LHCN-M2 (cell line): ENCODE data around the gene ADGRG7. TPM values are rescaled to one million over a fixed set of nuclear protein-coding genes. Genes with fewer than 3 reads are reported as not detected.
"Not testable (repeated sequence)": the region's sequence is repeated elsewhere in the genome, so short reads cannot be mapped to it uniquely, and the experiment has no call there.

Experiments used
- DNase-seq: peaks from one replicate; pipeline ENCODE4 v3.0.0-alpha.2; 2012; ENCODE audit warnings: low read depth
- total RNA-seq: library from RNA; depleted of rRNA; stranded (reverse); fragments of >200 nt; gene quantifications from 2 replicates; pipeline ENCODE4 v1.2.3, GENCODE V29; 2014

Gene ADGRG7
- total RNA-seq, 1 experiment from 2014 or later: not detected

DNA sequence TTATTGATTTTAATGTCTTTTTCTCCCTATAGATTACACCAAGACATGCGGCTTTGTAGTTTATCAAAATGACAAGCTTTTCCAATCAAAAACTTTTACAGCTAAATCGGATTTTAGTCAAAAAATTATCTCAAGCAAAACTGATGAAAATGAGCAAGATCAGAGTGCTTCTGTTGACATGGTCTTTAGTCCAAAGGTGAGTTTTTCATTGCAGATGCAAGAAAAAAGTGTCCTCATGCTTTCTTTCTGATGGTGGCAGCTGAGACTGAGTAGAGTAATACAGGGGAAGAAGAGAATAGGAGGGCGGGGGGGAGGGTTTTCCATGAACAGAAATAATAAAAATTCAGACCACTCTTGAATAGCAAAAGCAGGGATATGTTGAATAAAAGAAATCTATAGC, 36.5 kb downstream of the ADGRG7 start:
- DNase-seq: no peak

GRCh38 chr3:100647171-100647570, 37.8 kb downstream of the ADGRG7 start:
- no peak for DNase-seq

- DNase-seq: no peak
Observed at GRCh38 chr3:100647657-100648056, 38.3 kb downstream of the ADGRG7 start.

DNA sequence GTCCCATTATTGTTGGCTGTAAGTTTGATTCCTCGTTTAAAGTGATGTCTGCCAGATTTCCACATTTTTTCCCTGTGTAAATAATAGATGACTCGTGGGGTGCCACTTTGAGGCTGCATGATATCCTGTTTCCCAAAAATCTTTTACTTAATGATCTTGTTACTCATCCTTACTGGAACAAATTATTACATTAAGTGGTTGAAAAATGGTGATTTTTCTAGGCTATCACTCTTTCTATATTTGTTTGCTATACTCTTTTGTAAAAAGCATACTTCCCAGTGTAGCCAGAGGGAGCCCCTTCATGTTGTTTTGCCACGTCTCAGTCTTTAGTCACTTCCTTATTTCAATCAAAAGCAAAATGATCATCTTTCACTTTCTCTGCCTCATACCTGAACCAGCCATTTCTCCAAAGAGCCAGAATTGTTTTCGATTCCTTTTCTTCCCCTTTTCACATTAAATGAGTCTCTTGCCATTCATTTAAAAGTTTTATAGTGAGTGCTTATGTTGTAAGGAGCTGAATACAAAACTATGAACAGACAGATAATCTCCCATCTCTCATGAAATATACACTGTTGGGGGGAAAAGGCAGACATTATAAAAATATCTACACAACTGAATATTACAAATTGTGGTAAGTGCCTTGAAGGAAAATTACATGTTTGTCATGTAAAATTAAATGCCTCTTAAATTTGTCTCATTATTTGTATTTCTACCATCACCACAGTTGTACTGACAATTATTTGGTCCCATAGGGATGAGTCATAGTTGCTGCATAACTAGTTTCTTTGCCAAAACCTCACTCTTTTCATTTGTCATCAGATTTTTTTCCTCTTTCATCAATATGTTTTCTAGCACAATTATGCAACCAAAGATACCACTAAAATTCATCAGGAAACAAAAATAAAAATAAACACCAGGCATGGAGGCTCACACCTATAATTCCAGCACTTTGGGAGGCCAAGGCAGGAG, 41.5 kb downstream of the ADGRG7 start:
- DNase-seq: peak; percentile 75

DNA sequence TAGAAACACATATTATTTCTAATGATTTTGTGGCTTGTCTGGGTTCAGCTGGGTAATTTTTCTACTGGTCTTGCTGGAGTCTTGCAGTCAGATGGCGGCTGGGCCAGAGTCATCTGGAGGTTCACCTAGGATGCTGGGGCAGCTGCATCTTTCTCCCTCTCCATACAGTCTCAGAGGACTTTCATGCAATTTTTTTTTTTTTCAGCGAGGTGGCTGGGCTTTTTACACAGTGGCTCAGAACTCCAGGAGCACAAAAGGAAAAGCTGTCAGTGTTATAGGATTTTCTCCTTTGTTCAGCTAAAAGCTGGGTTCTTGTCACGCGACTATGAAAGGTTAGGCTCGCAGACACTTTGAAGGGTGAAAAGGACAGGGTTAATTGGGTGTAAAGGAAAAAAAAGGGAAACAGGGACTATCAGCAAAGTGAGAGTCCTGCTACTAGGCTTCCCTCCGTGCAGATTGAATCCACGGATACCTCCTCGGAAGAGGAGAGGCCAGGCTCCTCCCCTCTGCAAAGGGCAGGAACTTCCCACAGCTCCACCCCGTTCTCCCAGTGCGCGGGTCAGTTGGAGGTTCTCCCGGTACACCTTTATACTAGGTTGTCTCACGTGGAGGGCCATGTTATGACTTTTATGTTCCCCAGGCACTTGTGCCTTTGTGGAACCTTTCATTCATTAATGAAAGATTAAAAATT, 44.3 kb downstream of the ADGRG7 start:
- no peak for DNase-seq

DNA sequence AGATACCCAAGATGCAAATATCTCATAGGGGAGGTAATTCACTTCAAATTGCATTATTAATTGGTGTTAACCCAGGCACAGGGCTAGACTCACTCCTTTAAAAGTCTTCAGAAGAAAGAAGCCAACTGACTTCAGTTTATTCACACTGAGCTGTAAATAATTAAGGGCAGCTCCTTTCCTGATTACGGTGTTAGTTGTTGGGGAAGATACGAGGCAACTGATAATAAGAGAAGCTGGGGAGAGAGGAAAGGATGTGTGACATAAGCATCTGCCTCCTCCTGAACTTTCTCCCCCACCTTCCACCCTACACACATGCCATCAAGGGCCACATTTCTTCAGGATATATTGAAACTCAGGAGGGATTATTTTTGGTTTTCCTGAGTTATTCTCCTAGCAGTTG, 47.5 kb downstream of the ADGRG7 start:
- DNase-seq: no peak

GRCh38 chr3:100661294-100661693, 51.9 kb downstream of the ADGRG7 start:
- peak; percentile 64 for DNase-seq

DNA sequence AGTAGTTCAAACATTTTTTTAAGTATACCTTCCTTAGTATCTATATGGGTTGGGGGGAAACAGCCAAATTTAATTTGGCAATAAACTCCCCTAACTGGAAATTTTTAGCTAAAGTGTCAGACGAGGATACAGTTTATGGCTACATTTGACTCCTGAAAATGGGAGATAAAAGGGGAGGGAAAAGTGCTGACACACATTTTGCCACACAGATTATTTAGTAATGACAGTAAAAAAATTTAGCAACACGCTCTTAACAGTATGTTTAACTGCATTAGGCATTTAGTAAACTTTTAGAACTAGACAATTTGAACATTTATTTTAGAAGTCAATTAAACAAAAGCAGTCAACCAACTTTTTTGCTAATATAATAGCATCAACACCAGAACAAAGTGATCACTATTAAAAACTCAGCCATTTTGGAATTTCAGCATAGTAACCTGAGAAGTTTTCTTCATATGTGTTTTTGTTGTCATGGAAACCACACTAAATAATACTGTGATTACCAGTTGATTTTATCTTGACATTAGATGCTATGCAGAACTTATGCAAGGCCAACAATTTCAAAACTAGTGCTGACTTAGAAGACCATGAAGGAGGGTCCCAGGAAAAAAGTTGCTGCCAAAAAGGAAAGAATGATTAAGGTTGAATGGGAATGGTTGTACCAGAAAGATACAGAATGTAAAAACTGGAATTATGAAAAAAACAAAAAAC, 52.9 kb downstream of the ADGRG7 start:
- peak; percentile 58 for DNase-seq

DNA sequence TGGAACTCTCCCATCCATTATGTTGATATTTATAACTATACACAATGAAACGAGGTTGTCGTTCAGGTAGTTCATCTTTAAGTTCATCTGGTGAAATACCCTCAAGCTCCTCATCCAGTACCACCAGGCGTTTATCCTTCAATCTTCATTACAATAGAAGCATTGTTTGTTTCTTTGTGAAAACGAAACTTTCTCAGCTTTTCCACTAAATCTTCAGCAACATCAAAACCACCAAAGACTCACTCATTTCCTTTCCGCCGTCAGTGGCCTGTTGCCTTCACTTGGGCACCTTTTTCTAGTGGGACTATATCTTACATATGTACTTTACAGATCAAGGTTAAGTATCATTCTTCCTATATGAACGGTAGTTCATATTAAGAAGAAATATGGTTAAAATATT, 55.8 kb downstream of the ADGRG7 start:
- no peak for DNase-seq

DNA sequence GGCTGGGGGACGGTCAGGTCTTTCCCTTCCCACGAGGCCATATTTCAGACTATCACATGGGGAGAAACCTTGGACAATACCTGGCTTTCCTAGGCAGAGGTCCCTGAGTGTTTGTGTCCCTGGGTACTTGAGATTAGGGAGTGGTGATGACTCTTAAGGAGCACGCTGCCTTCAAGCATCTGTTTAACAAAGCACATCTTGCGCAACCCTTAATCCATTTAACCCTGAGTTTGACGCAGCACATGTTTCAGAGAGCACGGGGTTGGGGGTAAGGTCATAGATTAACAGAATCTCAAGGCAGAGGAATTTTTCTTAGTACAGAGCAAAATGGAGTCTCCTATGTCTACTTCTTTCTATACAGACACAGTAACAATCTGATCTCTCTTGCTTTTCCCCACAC, 57.3 kb downstream of the ADGRG7 start:
- DNase-seq: peak; percentile 42

- not testable (repeated sequence) for DNase-seq
Observed at GRCh38 chr3:100667316-100667715, 57.9 kb downstream of the ADGRG7 start.

DNA sequence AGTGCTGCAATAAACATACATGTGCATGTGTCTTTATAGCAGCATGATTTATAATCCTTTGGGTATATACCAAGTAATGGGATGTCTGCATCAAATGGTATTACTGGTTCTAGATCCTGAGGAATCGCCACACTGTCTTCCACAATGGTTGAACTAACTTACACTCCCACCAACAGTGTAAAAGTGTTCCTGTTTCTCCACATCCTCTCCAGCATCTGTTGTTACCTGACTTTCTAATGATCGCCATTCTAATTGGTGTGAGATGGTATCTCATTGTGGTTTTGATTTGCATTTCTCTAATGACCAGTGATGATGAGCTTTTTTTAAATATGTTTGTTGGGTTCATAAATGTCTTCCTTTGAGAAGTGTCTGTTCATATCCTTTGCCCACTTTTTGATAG, 61.6 kb downstream of the ADGRG7 start:
- not testable (repeated sequence) for DNase-seq

DNA sequence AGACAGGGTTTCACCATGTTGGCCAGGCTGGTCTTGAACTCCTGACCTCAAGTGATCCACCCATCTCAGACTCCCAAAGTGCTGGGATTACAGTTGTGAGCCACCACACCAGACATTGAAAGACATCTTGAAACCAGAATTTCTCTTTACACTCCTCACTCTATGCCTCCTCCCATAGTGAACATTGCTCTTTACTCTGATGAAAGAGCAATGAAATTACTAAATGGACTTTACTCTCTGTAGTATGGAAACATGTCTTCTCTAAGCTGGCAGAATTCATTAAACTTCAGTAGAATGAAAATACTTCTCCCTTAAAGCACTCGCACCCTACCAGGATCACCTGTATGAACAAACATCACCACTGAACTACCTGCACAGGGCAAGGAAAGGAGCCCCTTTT, 72.1 kb downstream of the ADGRG7 start:
- DNase-seq: no peak

DNA sequence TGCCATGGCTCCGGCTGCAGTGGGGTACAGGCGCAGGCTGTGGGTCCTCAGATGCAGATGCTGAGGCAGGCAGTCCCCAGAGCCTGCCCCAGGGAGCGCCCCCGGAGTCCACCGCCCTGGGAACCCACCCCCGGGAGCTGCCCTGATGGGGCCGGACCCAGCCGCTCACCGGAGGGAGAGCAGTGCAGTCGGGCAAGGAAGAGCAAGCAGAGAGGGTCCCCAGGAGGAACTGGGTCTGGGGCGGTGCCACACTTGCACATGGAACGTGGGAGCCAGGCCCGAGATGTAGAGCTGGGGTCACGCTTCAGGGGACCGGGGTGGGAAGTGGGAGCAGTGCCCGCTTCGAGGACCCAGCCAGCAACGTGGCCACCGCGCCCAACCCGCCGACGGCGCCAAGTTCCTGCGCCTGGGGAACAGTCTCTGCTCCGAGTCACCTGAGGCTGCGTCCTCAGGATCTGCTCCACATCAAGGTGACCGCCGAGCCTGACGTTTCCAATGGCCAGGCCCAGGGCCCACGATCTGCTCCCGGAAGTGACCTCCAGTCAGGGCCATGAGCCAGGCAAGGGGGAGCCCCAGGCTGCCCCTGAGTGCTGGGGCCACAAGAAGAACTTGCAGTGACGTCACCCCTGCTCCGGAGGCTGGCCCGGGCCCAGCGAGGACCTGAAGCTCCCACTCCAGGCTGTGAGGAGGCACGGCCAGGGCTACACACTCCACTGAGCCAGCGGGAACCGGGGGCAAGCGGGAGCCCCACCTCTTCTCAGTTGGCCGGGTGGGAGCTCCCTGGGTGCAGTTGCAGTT, 72.9 kb downstream of the ADGRG7 start:
- no peak for DNase-seq

DNA sequence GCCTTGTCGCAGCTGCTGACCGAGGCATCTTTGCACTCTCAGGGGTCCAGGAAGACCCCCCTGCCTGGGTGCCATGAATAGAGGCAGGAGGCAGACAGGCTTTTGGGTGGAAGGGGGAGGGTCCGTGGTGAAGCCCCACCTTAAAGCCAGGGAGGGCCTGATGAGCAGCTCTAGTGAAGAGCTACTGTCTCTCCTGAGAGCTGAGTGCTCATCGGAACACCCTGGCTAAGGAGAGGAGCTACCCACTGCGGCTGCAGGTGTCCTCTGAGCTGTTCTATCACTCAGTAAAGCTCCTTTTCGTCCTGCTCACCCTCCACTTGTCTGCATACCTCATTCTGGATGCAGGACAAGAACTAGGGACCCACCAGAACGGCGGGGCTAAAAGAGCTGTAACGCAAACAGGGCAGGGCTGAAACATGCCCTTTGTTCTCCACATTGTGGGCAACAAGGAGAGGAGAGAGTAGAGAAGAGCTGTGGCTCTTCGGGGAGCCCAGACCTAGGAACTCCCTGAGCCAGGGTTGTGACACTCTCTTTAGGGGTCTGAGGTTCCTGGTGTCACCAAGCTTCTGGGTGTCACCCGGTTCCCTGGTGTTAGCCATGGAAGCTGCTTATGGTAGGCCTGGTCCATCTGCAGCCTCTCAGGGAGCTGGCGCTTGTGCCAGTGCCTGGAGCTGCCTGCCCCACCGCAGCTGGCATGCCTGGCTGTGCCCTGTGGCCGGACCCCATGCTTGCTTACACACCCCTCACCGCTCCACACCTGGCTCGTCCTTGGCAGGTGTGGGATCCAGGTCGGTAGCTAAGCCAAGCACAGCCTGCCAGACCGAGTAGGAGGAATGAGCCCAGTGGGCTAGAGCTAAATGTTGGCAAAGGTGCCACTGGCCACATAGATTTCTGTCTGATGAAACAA, 73.7 kb downstream of the ADGRG7 start:
- DNase-seq: no peak

DNA sequence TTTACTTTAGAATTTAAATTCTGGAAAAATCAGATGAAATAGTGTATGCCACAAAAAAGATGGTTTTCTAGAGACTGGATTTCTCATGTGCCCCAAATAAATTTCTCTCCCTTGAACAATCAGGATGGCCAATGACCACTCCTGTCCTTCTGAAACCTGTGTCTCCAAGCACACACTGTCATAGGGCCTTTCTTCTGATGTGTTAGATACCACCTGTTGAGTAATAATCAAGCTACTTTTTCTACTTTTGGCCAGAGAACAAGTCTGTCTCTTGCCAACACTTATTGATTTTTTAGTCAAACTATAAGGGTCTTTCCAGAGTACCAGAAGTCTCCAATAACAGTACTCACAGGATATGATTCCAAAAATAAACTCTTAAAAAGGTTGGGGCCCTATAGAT, 83.8 kb downstream of the ADGRG7 start:
- no peak for DNase-seq

GRCh38 chr3:100695696-100696095, 86.3 kb downstream of the ADGRG7 start:
- DNase-seq: peak; percentile 53

- no peak for DNase-seq
Observed at GRCh38 chr3:100696161-100696560, 86.8 kb downstream of the ADGRG7 start.

DNA sequence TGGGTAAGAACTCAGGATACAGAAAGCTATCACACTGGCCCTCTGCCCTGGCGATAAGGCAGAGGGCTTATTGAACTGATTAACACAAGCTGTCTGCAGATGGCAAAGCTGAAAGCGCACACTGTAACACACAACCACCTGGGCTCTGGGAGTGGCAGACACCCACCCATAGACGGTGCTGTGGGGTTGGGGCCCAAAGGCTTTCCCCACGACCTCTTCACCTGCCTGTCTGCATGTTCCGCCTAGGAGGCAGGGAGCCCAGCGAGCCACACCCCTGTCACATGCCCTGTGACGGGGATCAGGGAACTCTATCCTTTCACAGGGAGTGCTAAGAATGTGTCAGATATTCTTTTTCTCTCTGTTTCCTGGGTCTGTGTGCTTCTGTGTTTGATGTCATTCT, 87.8 kb downstream of the ADGRG7 start:
- DNase-seq: no peak

GRCh38 chr3:100697723-100698285, 88.4 kb downstream of the ADGRG7 start:
- peak; percentile 79 for DNase-seq
